HG03175 (cell line): Measurements from ENCODE around the gene DNER.
"Not testable (repeated sequence)": the region's sequence is repeated elsewhere in the genome, so short reads cannot be mapped to it uniquely, and the experiment has no call there.

Experiments used
- ATAC-seq: cut with Tn5 transposase; IDR thresholded peaks from one replicate; pipeline ENCODE4 v1.9.1; 2021; ENCODE audit warnings: mild to moderate bottlenecking, moderate library complexity; ENCODE audit not compliant: unreplicated experiment

Gene DNER

GRCh38 chr2:229346816-229347540 is 367.4 kb downstream of the DNER start:
- ATAC-seq = no peak

GRCh38 chr2:229344955-229345354 is 369.4 kb downstream of the DNER start:
- no peak for ATAC-seq

GRCh38 chr2:229344151-229344551 is 370.2 kb downstream of the DNER start:
- no peak for ATAC-seq

DNA sequence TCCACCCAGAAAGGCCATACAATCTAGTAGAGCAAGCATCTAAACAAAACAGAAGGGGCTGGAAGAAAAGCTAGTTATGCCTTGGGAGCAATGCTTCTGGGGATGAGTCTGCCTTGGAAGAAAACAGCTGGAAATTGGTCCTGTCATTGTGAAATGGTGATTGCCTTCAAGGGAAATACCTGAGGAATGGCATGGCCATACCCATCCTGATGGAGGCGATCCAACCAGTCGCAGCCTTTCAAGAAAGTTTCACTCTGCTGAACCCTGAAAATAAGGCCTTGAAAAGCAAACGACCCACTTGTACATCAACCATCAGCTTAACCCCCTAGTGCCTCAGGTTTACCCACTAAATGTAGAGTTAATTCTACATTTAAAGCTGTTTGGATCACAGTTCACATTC is 370.7 kb downstream of the DNER start:
- ATAC-seq = no peak

- no peak for ATAC-seq
Observed at GRCh38 chr2:229342376-229342775, 372.0 kb downstream of the DNER start.

- ATAC-seq = no peak
Observed at GRCh38 chr2:229340086-229340760, 374.1 kb downstream of the DNER start.

DNA sequence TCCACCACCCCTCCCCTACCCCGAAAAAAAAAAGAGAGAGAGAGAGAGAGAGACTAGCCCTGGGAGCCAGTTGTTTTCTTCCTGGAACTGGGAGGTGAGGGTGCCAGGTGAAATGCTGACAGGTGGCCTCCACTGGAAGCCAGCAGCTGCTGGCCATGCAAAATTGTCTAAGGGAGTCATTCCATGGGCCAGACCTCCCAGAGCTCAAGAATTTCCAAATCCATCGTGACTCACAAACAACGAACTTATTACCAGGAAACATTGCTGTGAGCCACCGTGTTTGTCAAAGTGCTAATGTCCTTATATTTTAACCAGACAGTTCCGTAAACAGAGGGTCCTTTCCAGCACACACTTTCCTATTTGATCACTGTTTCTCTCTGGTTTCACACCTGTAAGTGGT is 374.7 kb downstream of the DNER start:
- no peak for ATAC-seq

DNA sequence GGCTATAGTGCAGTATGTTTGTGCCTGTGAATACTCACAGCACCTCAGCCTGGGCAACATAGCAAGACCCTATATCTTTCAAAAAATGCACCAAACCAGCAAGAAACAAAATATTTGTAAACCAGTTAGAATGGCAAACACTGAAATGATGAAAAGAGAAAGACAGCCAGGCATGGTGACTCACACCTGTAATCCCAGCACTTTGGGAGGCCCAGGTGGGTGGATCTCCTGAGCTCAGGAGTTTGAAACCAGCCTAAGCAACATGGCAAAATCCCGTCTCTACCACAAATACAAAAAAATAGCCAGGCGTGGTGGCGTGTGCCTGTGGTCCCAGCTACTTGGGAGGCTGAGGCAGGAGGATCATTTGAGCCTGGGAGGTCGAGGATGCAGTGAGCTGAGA is 375.2 kb downstream of the DNER start:
- ATAC-seq = not testable (repeated sequence)

DNA sequence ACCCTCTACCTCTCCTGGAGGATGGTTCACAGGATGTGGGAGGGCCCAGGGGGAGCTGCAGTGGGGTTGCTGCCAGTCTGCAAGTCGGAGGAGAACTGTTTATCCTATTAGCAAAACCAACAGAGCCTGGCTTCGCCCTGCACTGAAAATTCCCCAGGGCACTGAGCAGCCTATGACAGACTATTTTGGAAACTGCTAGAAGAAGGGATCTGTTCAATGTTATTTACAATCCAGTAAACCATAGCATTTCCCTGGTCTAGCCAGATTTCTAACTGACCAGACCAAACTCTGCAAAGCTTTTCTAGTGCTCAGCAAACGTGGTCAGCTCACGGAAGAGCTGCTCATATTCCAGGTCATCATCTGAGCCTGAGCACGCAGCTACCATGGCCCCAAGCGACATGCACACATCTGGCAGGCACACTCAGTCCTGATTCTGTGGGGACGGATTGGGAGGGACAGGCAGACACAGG is 378.4 kb downstream of the DNER start:
- no peak for ATAC-seq

- no peak for ATAC-seq
Observed at GRCh38 chr2:229335330-229335729, 379.0 kb downstream of the DNER start.

DNA sequence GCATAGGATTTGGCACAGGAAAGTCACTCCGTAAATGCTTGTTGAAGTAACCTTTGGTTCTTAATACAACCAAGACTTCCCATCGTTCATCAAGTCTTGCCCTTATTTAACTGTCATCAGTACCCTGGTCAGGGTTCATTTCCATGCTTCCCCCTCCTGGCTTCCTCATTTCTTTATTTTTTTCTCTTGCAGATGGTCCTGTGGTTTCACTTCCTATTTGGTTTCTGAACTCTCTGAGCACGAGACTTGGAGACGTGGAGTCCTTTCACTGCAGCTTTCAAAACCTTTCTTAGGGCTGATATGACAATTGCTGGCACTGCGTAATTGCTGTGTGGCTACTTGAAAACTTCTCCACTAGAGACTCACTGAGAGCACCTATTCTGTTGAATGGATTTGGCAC is 383.4 kb downstream of the DNER start:
- no peak for ATAC-seq

- no peak for ATAC-seq
Observed at GRCh38 chr2:229319558-229319957, 394.8 kb downstream of the DNER start.

DNA sequence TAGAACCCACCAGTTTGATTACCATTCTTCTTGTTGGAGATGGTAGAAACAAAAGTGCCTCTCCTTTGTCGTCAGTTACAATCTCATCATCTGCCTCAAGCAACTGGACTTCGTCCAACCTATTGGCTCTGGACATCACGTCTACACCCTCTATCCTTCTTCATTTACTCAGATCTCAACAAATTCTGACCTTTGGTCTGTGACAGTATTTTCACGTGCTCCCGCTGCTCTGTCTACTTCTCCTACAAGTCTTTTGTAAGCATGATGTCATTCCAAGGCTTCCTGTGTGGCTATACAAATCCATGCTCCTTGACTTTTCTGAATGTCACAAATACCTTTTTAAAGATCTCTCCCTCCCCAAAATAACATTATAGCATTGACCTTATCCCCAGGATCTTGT is 400.2 kb downstream of the DNER start:
- ATAC-seq = no peak

- ATAC-seq = no peak
Observed at GRCh38 chr2:229313591-229313990, 400.8 kb downstream of the DNER start.
